ENCODE measurements around the gene MTX3.

MTX3 gene, protein sequence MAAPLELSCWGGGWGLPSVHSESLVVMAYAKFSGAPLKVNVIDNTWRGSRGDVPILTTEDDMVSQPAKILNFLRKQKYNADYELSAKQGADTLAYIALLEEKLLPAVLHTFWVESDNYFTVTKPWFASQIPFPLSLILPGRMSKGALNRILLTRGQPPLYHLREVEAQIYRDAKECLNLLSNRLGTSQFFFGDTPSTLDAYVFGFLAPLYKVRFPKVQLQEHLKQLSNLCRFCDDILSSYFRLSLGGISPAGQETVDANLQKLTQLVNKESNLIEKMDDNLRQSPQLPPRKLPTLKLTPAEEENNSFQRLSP

GRCh38 chr5:79990598-79991507 is at the start of gene MTX3:
TSS of gene MTX3 (minus strand) at chr5:79991262. CDS start at chr5:79991238, 24 bp downstream.
- DNase-seq, result peak; percentile 88

- DNase-seq, result no peak
Observed at GRCh38 chr5:80039650-80040049, 48.6 kb upstream of the MTX3 start.

DNA sequence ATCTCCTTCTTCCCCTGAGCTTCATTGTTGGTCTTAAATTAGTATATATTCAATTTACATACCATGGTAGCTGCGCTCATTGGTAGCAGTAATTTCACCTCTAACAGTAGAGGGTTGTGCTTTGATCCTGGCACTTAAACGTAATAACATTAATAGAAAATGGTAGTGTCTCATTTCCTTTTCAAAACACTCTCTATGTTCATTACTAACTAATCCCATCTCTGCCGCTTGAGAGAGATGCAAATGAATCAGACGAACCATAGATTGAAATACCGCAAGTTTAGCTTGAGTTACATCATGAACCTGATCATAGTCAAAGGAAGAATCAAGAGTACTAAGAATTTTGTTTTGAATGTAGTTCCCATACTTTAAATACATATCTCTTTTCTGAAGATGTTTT is 46.3 kb upstream of the MTX3 start:
- no peak for DNase-seq

GRCh38 chr5:80036615-80037014 is 45.6 kb upstream of the MTX3 start:
- DNase-seq, result no peak

DNA sequence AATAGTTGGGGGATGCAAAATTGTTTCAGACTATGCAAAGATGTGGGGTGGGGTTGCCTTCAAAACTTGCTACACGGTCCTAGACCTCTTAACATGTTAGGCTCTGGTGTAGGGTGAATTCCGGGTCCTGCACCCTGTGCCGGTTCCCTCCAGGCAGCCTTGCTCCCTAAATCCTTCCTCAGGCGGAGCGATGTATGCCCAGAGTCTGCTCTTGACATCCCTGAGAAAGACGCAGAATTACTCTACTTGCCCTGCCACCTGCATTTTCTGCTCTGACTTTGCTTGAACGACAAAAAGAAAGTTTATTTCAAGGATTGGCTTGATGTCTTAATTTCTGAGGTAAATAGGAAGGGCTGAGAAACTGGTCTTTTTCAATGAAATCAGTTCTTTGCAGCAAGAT is 44.8 kb upstream of the MTX3 start:
- DNase-seq, result no peak

DNA sequence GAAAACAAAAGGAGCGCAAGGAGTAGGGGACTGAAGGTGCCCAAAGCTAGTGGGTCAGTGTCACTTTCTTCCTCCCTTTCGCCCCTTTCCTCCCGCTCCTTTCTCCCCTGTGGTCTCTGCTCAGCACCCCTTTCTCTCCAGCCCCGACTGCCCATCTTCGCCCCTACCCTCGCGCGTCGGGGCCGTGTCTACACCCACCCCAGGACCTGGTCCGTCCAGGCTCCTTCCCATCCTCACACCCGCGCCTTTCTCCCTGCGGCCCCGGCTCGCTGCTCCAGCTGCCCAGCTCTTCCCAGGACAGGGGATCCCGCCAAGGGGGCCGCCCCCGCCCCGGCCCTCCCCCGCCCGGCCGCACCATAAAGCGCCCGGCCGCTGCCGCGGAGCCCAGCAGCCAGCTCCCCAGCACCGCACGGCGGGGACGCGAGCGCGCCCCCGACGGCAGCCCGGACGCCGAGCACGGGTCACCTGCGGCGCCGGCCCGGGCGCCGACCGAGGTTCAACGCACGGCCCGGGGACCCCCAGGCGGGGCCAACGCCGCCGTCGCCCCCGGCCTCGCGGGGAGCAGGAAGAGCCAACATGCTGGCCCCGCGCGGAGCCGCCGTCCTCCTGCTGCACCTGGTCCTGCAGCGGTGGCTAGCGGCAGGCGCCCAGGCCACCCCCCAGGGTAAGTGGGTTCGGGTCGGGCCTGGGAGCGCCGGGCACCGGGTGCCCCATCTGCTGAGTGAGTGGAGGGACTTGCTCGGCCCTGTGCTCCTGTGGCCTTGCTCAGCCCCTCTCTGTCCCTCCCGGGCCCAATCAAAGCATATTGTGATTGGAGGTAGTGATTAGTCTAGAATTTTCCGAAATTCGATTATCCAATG is 44.1 kb upstream of the MTX3 start, which contains the start of gene THBS4:
TSS of gene THBS4 (plus strand) at position 387 of the 860 bp plus-strand sequence. CDS start at position 577, 190 bp downstream.
- DNase-seq, result no peak

DNA sequence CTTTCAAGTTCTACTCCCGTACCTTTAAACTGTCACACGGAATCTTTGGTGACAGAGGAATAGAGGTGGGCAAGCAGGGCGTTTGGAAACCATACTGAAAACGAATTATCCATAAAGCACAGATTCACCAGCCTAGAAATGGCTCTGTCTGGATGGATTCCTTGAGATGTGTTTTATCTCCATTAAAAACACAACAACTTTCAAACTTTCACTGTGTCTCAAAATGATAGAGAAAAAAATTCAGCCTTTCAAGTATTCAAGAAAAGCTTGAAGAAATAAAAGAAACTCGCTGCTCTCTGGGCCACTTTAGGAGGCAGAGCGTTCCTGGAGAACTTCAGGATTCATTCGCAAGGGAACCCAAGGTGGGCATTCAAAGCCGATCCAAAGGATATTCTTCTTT is 43.5 kb upstream of the MTX3 start:
- DNase-seq, result no peak

DNA sequence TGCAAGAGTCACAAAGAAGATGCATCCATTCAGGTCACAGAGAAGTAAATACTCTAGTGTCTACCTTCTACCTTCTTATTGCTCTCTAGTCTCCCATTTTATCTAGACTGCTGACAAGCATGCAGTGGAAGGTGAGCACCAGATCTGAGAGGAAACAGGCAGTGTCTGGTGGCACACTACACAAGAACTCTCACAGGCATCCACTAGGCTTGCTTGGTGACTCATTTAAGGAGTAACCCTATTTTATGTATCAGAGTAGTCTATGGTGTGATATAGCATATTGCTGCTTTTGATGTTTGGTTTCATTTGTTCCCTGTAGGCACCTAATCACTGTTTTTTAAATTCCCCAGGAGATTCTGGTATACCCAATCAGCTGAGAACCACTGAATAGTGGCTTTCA is 42.5 kb upstream of the MTX3 start:
- no peak for DNase-seq

GRCh38 chr5:80031109-80031508 is 40.0 kb upstream of the MTX3 start:
- DNase-seq, result no peak

DNA sequence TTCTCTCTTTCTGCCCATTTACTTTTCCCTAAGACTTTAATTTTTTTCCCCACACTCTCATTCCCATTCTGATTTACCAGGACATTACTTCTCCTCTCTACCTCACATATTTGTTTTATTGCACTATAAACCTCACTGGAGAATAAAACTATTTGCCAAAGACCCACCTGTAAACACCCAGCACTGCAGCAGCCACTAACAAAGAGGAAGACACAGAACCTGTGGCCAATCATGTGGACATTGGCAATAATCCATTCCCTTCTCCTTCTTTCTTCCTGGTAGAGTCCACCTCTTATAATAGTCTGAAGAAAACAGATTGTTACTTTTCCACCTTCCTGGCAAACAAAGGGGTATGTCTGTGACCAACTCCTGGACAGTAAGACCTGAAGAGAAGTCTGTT is 35.8 kb upstream of the MTX3 start:
- DNase-seq, result no peak

DNA sequence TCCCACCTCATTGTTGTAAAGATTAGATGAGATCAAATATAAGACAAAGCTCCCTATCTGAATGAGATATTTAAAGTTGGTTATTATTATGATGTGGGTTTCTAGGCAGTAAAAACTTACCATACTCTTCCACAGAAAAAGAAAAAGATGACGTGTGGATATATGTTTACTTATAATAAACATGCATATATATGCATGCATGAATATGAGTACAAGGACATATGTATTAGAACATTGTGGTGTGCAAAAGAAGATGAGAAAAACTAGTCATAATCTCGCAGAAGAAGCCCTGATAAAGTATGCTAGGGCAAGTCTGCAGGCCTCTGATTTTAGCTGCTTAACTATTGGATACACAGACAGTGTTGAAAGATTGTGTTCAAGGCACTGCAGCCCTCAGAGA is 34.0 kb upstream of the MTX3 start:
- no peak for DNase-seq

DNA sequence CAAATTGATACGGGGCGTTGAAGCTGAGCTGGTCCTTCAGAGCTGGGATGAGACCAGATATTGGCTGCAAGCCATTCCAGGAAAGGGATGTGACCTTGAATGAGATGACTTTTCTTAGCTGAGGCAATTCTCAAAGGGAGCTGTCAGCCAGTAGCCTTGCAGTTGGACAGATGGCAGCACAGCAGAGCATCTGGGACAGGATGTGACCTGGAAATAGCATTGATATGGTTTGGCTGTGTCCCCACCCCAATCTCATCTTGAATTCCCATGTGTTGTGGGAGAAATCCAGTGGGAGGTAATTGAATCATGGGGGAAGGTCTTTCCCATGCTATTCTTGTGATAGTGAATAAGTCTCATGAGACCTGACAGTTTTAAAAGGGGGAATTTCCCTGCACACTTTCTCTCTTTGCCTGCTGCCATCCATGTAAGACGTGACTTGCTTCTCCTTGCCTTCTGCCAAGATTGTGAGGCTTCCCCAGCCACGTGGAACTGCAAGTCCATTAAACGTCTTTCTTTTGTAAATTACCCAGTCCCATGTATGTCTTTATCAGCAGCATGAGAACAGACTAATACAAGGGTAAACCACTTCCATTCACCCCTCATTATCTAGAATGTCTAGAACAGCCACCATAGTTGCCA is 19.8 kb upstream of the MTX3 start:
- DNase-seq, result no peak

DNA sequence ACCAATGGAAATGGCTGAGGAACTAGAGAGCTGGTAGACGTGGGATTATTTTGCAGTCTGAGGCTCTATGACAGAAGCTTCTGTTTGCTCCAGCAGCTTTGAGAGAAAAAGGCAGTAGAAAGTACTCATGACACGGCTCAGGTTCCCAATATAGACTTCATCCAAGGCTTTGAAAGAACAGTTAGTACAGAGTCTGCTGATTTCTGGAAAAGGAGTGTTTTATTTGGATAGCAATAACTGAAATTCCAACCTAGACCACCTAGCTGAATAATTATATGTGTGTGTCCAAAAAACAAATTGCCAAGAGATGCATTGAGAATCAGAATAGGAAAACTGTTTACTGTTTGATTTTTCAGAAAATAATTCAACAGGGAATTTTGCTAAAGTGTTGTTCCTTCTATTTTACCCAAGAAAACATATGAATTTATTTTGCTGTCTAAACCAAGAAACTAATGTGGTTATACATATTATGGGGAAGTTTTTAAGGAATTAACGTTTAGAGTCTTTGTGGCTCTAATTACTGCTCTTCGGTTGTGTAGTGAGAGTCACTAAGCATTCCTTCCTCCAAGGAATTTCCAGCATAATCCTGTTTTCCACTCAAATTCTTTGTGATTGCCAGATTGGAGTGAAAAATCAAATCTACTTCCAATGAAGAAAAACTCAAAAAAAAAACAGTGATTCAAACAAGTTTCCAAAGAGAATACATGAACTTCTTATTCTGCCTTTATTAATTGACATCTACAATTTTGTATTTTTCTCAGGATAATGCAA is 18.1 kb upstream of the MTX3 start:
- no peak for DNase-seq

DNA sequence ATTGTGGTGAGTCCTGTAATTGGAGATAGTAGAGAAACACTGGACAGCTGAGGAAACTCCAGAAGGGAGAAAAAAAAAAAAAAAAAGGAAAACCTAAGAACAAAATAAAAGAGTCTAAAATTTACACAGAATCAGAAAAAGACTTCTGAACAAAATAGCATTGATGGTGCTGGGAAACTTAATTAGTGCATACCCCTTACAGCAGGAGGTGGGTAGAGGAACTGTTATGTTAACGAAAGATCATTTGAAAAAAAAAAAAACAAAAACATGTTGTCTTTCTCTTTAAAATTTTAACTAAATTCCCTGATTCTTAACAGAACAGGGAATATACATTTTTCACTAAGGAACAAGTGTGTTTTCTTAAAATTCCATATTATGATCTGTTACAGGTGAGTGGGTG is 11.6 kb upstream of the MTX3 start:
- no peak for DNase-seq

DNA sequence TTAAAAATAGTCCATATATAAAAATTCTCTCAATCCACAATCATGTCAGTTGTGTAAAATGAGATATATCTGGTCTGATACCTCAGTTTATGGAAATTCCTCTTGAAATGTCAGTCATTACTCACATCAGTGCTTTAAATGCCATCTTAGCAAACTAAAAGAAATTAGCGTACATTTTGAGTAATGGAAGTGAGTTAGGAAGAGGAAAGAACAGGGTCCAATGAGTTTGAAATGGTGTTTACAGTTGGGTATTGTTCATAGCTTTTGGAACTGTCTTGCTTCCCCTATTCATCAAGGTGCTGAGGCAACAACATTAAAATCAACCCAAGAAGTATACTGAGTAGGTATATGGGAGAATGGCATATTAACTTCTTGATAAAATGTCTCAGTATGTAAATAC is 8.7 kb upstream of the MTX3 start:
- DNase-seq, result no peak

- no peak for DNase-seq
Observed at GRCh38 chr5:79992891-79993657, 2.0 kb upstream of the MTX3 start.

DNA sequence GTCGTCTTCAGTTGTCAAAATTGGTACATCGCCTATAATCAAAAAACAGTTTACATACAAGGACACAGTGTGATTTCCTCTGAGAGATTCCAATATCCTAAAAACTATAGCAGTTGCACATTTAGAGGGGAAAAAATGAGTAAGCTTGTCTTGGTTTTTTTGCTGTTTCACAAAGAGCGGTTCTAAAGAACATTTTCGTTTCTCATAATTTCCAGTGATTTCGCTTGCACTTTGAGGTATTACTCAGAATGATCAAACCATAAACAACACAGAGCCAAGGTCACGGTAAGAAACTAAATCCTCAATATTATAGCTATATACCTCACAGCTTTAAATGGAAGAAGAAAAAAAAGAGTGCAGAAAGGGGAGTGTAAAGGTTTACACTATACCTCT is 861 bp downstream of the MTX3 start:
- DNase-seq, result peak; percentile 15

DNA sequence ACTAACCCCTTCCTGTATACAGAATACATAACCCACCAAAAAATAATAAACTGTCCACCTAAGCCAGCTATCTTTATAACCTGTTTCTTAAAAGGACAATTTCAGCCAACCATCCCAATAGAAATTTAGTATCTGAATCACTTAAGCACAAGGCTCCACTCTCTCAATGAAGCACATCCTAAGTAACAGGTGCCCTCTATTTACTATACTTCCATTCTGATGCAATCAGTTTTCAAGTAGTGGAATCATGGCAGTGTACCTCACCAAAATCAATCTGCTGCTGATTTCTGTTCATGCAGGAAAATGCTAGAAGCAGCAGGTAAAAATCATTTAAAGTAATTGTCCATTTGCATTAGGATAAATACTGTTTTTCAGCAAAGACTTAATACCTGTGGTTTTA is 4.8 kb downstream of the MTX3 start:
- DNase-seq, result no peak

GRCh38 chr5:79985288-79985687 is 5.8 kb downstream of the MTX3 start:
- DNase-seq, result no peak

- DNase-seq, result no peak
Observed at GRCh38 chr5:79984363-79984762, 6.7 kb downstream of the MTX3 start.

- no peak for DNase-seq
Observed at GRCh38 chr5:79983618-79984017, 7.4 kb downstream of the MTX3 start.
